ENCODE data around the gene TNNI3K.

TNNI3K gene

GRCh38 chr1:74434321-74434720 is 199.1 kb downstream of the TNNI3K start:
- no peak for DNase-seq (ENCODE audit: low read depth in 1 of 2, low spot score in 1 of 2)
- no peaks in the 10 kb centered on the region for H3K27me3 ChIP-seq (ENCODE audit: insufficient read depth, poor library complexity, severe bottlenecking)
- H3K4me3 ChIP-seq (replicated peaks; ENCODE audit: insufficient read depth, low read length) = no peak overlapping the region
- H3K27ac ChIP-seq (replicated peaks) = no peak overlapping the region
- TF ChIP-seq, protein P1, sequence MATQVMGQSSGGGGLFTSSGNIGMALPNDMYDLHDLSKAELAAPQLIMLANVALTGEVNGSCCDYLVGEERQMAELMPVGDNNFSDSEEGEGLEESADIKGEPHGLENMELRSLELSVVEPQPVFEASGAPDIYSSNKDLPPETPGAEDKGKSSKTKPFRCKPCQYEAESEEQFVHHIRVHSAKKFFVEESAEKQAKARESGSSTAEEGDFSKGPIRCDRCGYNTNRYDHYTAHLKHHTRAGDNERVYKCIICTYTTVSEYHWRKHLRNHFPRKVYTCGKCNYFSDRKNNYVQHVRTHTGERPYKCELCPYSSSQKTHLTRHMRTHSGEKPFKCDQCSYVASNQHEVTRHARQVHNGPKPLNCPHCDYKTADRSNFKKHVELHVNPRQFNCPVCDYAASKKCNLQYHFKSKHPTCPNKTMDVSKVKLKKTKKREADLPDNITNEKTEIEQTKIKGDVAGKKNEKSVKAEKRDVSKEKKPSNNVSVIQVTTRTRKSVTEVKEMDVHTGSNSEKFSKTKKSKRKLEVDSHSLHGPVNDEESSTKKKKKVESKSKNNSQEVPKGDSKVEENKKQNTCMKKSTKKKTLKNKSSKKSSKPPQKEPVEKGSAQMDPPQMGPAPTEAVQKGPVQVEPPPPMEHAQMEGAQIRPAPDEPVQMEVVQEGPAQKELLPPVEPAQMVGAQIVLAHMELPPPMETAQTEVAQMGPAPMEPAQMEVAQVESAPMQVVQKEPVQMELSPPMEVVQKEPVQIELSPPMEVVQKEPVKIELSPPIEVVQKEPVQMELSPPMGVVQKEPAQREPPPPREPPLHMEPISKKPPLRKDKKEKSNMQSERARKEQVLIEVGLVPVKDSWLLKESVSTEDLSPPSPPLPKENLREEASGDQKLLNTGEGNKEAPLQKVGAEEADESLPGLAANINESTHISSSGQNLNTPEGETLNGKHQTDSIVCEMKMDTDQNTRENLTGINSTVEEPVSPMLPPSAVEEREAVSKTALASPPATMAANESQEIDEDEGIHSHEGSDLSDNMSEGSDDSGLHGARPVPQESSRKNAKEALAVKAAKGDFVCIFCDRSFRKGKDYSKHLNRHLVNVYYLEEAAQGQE (IDR thresholded peaks at IDR 0.05; ENCODE audit: insufficient replicate concordance, low read depth) = no peak
- TF ChIP-seq, protein P2, sequence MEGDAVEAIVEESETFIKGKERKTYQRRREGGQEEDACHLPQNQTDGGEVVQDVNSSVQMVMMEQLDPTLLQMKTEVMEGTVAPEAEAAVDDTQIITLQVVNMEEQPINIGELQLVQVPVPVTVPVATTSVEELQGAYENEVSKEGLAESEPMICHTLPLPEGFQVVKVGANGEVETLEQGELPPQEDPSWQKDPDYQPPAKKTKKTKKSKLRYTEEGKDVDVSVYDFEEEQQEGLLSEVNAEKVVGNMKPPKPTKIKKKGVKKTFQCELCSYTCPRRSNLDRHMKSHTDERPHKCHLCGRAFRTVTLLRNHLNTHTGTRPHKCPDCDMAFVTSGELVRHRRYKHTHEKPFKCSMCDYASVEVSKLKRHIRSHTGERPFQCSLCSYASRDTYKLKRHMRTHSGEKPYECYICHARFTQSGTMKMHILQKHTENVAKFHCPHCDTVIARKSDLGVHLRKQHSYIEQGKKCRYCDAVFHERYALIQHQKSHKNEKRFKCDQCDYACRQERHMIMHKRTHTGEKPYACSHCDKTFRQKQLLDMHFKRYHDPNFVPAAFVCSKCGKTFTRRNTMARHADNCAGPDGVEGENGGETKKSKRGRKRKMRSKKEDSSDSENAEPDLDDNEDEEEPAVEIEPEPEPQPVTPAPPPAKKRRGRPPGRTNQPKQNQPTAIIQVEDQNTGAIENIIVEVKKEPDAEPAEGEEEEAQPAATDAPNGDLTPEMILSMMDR (IDR thresholded peaks at IDR 0.05; ENCODE audit: insufficient read depth, low read length) = no peak

DNA sequence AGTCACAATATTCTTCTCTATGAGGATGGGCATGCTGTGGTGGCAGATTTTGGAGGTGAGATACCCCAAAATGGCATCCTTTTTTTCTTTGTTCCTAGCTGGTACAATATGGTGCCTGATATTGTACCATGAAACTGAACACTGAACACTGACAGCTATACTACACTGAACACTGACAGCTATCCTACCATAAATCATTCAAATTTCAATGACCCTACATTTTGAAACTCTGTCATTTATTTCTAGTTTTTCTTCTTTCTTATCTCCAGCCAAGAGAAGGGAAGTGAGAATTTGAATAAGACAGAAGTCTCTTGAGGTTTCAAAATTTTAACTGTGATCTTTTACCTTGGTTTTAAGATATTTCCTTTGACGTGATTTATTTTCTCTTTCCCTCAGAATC is 200.9 kb downstream of the TNNI3K start:
- H3K27ac ChIP-seq (replicated peaks) = no peak overlapping the region
- H3K4me3 ChIP-seq (replicated peaks; ENCODE audit: insufficient read depth, low read length) = no peak overlapping the region
- H3K27me3 ChIP-seq (ENCODE audit: insufficient read depth, poor library complexity, severe bottlenecking) = no peaks in the 10 kb centered on the region
- TF ChIP-seq GABPA (IDR thresholded peaks at IDR 0.05; ENCODE audit: low read depth) (no peak), SPI1 (IDR thresholded peaks at IDR 0.05; ENCODE audit: borderline replicate concordance, low read depth) (no peak), POLR2AphosphoS5 (IDR thresholded peaks at IDR 0.05; ENCODE audit: low read depth) (no peak)
- TF ChIP-seq, protein P2 (IDR thresholded peaks at IDR 0.05; ENCODE audit: insufficient read depth, low read length) = no peak
- TF ChIP-seq, protein P1 (IDR thresholded peaks at IDR 0.05; ENCODE audit: insufficient replicate concordance, low read depth) = no peak
- no peak for DNase-seq (ENCODE audit: low read depth in 1 of 2, low spot score in 1 of 2)

- Histone ChIP-seq H3K27ac (replicated peaks) (no peak overlapping the region), H3K4me3 (replicated peaks; ENCODE audit: insufficient read depth, low read length) (no peak overlapping the region), H3K27me3 (ENCODE audit: insufficient read depth, poor library complexity, severe bottlenecking) (no peaks in the 10 kb centered on the region)
- no peak for DNase-seq (ENCODE audit: low read depth in 1 of 2, low spot score in 1 of 2)
- TF ChIP-seq SPI1 (IDR thresholded peaks at IDR 0.05; ENCODE audit: borderline replicate concordance, low read depth) (no peak), POLR2AphosphoS5 (IDR thresholded peaks at IDR 0.05; ENCODE audit: low read depth) (no peak), GABPA (IDR thresholded peaks at IDR 0.05; ENCODE audit: low read depth) (no peak)
- TF ChIP-seq, protein P1 (IDR thresholded peaks at IDR 0.05; ENCODE audit: insufficient replicate concordance, low read depth) = no peak
- TF ChIP-seq, protein P2 (IDR thresholded peaks at IDR 0.05; ENCODE audit: insufficient read depth, low read length) = no peak
Observed at GRCh38 chr1:74437035-74437434, 201.8 kb downstream of the TNNI3K start.

All from HL-60 (cell line).